Kidney (tissue), 14 donors: ENCODE measurements around the gene FBN2. TPM values are rescaled to one million over a fixed set of nuclear protein-coding genes. Genes with fewer than 3 reads are reported as not detected.

ENCODE experiments used
- DNase-seq, 5 donors: peaks; one replicate each; pipeline ENCODE4 v3.0.0-alpha.2; 2013 to 2020
- FAIRE-seq: peaks from 2 replicates; lab custom pipeline; 2012; peaks lifted over from hg19 to GRCh38; lab: Jason Lieb, UNC
- H3K27ac ChIP-seq, 2 donors: one replicate each; pipeline ENCODE4 v1.7.0; 2013; ENCODE audit warnings: low read depth in 2 of 2, low read length in 2 of 2, inconsistent platforms in 1 of 2
- H3K27me3 ChIP-seq: one replicate; pipeline ENCODE4 v1.7.1; 2013; ENCODE audit warnings: low read length, inconsistent platforms; ENCODE audit not compliant: control insufficient read depth, insufficient read depth
- H3K36me3 ChIP-seq, 3 donors: one replicate each; pipeline versions ENCODE4 v1.7.0 to v1.7.1; 2013; ENCODE audit warnings: low read length in 3 of 3, control low read depth in 1 of 3, inconsistent platforms in 1 of 3; ENCODE audit not compliant: insufficient read depth in 3 of 3, control insufficient read depth in 2 of 3
- H3K4me1 ChIP-seq, 3 donors: one replicate each; pipeline versions ENCODE4 v1.7.0 to v1.7.1; 2013; ENCODE audit warnings: low read length in 3 of 3, inconsistent platforms in 1 of 3, low read depth in 1 of 3; ENCODE audit not compliant: control insufficient read depth in 2 of 3, insufficient read depth in 2 of 3
- H3K4me3 ChIP-seq, 3 donors: one replicate each; pipeline versions ENCODE4 v1.7.0 to v1.8.1; 2013; ENCODE audit warnings: low read length in 3 of 3, control low read depth in 1 of 3, inconsistent platforms in 1 of 3
- H3K9ac ChIP-seq, 3 donors: one replicate each; pipeline versions ENCODE4 v1.7.0 to v1.7.1; 2013; ENCODE audit warnings: low read length in 3 of 3, control low read depth in 1 of 3, inconsistent platforms in 1 of 3
- H3K9me3 ChIP-seq, 3 donors: one replicate each; pipeline versions ENCODE4 v1.7.0 to v1.7.1; 2013; ENCODE audit warnings: low read length in 3 of 3, control low read depth in 1 of 3, inconsistent platforms in 1 of 3; ENCODE audit not compliant: control insufficient read depth in 2 of 3, insufficient read depth in 1 of 3
- intact Hi-C: fragments of 100-400 bp; cut with DNase I; formaldehyde crosslinking; loops from one replicate; pipeline ENCODE4 v1.11.1; 2022
- polyA plus RNA-seq: library from polyadenylated mRNA; stranded (reverse); fragments of 350-450 nt; fragmentation: Illumina TruSeq; extraction: RNeasy Lipid Tissue Mini Kit (QIAGEN cat#74804); gene quantifications from one replicate; pipeline ENCODE4 v1.2.3, GENCODE V29; 2014; ENCODE audit warnings: low read depth, low replicate concordance; ENCODE audit not compliant: insufficient read depth
- total RNA-seq: library from RNA; stranded (reverse); fragmentation: NEBNext Ultra II Directional; extraction: Animal tissue kit (Norgen Biotek cat#: 25700); gene quantifications from one replicate; pipeline ENCODE4 v1.2.1, GENCODE V29; 2021
- TF ChIP-seq, protein P1 (sequence below): IDR thresholded peaks from 3 replicates; pipeline ENCODE4 v1.5.1; 2012; ENCODE audit warnings: mild to moderate bottlenecking, moderate library complexity, borderline replicate concordance; ENCODE audit not compliant: insufficient read depth; ENCODE audit errors: extremely low read depth
- donor health status: control.
- donor health status: control.
- donor health status: control.
- donor health status: control.
- donor health status: control.
- donor health status: DM: yes; HTN: yes; CAD: no.
- donor health status: Normal renal cell carcinoma (clear cell type).

The FBN2 gene
- total and polyA plus RNA-seq, 2 donors from 2014 or later = 0.11 to 1.0 TPM

DNA sequence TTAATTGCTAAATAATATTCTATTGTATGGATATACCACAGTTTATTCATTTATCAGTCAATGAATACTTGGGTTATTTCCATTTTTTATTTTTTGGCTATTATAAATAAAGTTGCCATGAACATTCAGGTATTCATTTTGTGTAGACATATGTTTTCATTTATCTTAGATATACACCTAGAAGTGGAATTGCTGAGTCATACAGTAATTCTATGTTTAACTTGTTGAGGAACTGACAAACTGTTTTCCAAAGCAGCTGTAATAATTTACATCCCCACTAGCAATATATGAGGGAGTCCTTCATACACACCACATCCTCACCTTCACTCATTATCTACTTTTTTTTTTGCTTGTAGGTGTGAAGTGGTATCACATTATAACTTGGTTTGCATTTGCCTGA, 123.6 kb downstream of the FBN2 start:
- intact Hi-C loops = no loop called here
- H3K4me3 ChIP-seq = no peak overlapping the region
- TF ChIP-seq, protein P1, sequence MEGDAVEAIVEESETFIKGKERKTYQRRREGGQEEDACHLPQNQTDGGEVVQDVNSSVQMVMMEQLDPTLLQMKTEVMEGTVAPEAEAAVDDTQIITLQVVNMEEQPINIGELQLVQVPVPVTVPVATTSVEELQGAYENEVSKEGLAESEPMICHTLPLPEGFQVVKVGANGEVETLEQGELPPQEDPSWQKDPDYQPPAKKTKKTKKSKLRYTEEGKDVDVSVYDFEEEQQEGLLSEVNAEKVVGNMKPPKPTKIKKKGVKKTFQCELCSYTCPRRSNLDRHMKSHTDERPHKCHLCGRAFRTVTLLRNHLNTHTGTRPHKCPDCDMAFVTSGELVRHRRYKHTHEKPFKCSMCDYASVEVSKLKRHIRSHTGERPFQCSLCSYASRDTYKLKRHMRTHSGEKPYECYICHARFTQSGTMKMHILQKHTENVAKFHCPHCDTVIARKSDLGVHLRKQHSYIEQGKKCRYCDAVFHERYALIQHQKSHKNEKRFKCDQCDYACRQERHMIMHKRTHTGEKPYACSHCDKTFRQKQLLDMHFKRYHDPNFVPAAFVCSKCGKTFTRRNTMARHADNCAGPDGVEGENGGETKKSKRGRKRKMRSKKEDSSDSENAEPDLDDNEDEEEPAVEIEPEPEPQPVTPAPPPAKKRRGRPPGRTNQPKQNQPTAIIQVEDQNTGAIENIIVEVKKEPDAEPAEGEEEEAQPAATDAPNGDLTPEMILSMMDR = no peak
- FAIRE-seq (no peak), DNase-seq (no peak)
- H3K4me1 ChIP-seq = no peaks in the 10 kb centered on the region
- H3K36me3 ChIP-seq = no peaks in the 10 kb centered on the region
- no peak overlapping the region for H3K9ac ChIP-seq
- H3K9me3 ChIP-seq = no peaks in the 10 kb centered on the region
- no peak overlapping the region for H3K27ac ChIP-seq
- no peaks in the 10 kb centered on the region for H3K27me3 ChIP-seq

DNA sequence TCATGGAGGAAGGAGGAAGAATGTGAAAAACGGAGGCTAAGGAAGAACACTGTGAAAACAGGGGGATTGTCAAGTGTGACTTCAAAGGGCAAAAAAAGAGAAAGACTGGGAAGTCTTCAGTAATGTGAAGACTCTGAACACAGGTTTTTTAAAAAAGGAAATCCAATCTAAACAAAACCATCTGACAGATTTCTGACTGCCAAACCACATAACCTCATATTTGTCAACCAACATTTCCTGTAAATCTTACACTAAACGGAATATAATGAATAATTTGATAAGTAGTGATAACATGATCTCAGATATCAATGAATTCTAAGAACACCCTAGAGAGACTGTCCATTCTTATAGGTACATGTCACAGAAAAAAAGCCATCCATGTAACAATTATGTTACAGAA, 124.7 kb downstream of the FBN2 start:
- FAIRE-seq (no peak), DNase-seq (no peak)
- H3K27ac ChIP-seq = no peak overlapping the region
- no peaks in the 10 kb centered on the region for H3K4me1 ChIP-seq
- no peaks in the 10 kb centered on the region for H3K9me3 ChIP-seq
- TF ChIP-seq, protein P1 = no peak
- H3K4me3 ChIP-seq = no peak overlapping the region
- H3K9ac ChIP-seq = no peak overlapping the region
- intact Hi-C loops = no loop called here
- no peaks in the 10 kb centered on the region for H3K36me3 ChIP-seq
- H3K27me3 ChIP-seq = no peaks in the 10 kb centered on the region

DNA sequence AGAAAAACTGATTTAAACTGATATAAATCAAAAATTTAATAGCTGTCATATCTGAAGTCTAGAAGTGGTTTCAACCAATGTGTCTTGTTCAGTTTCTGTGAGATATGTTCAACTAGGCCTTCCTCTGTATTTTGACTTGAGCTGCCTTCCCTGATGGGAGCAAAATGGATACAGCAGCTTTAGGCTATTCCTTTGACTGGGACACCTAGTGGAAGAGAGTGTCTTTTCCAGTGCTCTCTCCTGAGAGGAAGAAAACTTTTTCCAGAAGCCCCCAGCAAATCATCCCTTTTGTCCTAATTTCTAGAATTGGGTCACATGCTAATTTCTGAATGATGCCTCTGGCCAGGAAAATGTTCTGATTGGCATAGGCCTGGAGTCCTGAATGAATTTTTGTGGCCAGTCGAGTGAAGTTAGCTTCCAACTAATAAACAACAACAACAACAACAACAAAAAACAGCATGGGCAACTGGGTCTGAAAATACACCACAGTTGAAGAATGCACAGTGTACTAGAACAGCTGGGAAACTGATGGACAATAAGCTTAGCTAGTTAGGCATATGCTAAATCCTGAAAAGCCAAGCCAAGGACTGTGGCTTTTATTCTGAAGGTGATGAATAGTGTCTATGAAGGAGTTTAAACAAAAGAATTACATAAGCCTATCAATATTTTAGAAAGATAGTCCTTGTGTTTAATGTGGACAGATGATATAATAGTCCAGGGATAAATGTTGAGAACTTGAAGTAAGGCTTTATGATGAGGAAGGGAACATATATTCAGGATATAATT, 125.7 kb downstream of the FBN2 start:
- H3K27ac ChIP-seq = no peak overlapping the region
- no peaks in the 10 kb centered on the region for H3K9me3 ChIP-seq
- H3K9ac ChIP-seq = no peak overlapping the region
- FAIRE-seq (no peak), DNase-seq (no peak)
- intact Hi-C loops = no loop called here
- no peaks in the 10 kb centered on the region for H3K4me1 ChIP-seq
- TF ChIP-seq, protein P1 = no peak
- H3K27me3 ChIP-seq = no peaks in the 10 kb centered on the region
- no peak overlapping the region for H3K4me3 ChIP-seq
- no peaks in the 10 kb centered on the region for H3K36me3 ChIP-seq
